Suppressor macrophage (primary cell): ENCODE measurements around the gene CEP104.

Source experiments
- DNase-seq, 4 experiments: peaks; one replicate each; pipeline ENCODE4 v3.0.0-alpha.2; 2020 to 2022

Gene CEP104

GRCh38 chr1:3777647-3778589 is 79.1 kb downstream of the CEP104 start:
- DNase-seq = no peak

GRCh38 chr1:3777078-3777547 is 79.9 kb downstream of the CEP104 start:
- DNase-seq = no peak

GRCh38 chr1:3776231-3776961 is 80.6 kb downstream of the CEP104 start:
- DNase-seq = no peak

GRCh38 chr1:3775490-3776230 is 81.4 kb downstream of the CEP104 start:
- peak; percentile 70 to 90 (median 82) for DNase-seq

GRCh38 chr1:3774946-3775489 is 82.0 kb downstream of the CEP104 start:
- DNase-seq = no peak

GRCh38 chr1:3774276-3774945 is 82.6 kb downstream of the CEP104 start:
- DNase-seq = no peak

GRCh38 chr1:3773572-3774275 is 83.3 kb downstream of the CEP104 start:
- no peak for DNase-seq

- no peak for DNase-seq
Observed at GRCh38 chr1:3772715-3773571, 84.1 kb downstream of the CEP104 start, which contains the start of gene SMIM1. Gene SMIM1 (plus strand): TSS chr1:3772749. CDS start chr1:3775374, 2,625 bp downstream.

- DNase-seq = peak; percentile 64 to 87 (median 76)
Observed at GRCh38 chr1:3772027-3772714, 84.8 kb downstream of the CEP104 start.

GRCh38 chr1:3771108-3772026 is 85.6 kb downstream of the CEP104 start:
- no peak for DNase-seq

- DNase-seq = no peak
Observed at GRCh38 chr1:3770047-3770765, 86.8 kb downstream of the CEP104 start.

GRCh38 chr1:3768811-3769390 is 88.1 kb downstream of the CEP104 start:
- no peak for DNase-seq

GRCh38 chr1:3767328-3767925 is 89.6 kb downstream of the CEP104 start:
- no peak for DNase-seq

GRCh38 chr1:3763351-3764125 is 93.5 kb downstream of the CEP104 start:
- DNase-seq = no peak

- no peak for DNase-seq
Observed at GRCh38 chr1:3762873-3763228, 94.2 kb downstream of the CEP104 start.
